GM20000 (cell line): Measurements from ENCODE around the gene SLCO6A1.

Source experiments
- DNase-seq: peaks from one replicate; pipeline ENCODE4 v3.0.0; 2012; ENCODE audit warnings: low spot score
- CTCF ChIP-seq: IDR thresholded peaks from 2 replicates; pipeline ENCODE4 v1.5.1; 2012; ENCODE audit warnings: mild to moderate bottlenecking, control low read depth; ENCODE audit errors: extremely low read depth, missing control alignments

The SLCO6A1 gene

GRCh38 chr5:102450313-102450990 is 48.3 kb downstream of the SLCO6A1 start:
- no peak for DNase-seq
- no peak for TF ChIP-seq CTCF

GRCh38 chr5:102433473-102433872 is 65.3 kb downstream of the SLCO6A1 start:
- no peak for TF ChIP-seq CTCF
- no peak for DNase-seq

GRCh38 chr5:102421647-102422046 is 77.2 kb downstream of the SLCO6A1 start:
- TF ChIP-seq CTCF: no peak
- no peak for DNase-seq

GRCh38 chr5:102418531-102418930 is 80.3 kb downstream of the SLCO6A1 start:
- TF ChIP-seq CTCF: no peak
- DNase-seq: no peak

- DNase-seq: no peak
Measured at GRCh38 chr5:102414448-102414847, 84.4 kb downstream of the SLCO6A1 start.

GRCh38 chr5:102388235-102388634 is 110.6 kb downstream of the SLCO6A1 start:
- no peak for TF ChIP-seq CTCF
- no peak for DNase-seq

More at GRCh38 chr5:102414448-102414847, 84.4 kb downstream of the SLCO6A1 start:
- TF ChIP-seq CTCF: no peak

DNA sequence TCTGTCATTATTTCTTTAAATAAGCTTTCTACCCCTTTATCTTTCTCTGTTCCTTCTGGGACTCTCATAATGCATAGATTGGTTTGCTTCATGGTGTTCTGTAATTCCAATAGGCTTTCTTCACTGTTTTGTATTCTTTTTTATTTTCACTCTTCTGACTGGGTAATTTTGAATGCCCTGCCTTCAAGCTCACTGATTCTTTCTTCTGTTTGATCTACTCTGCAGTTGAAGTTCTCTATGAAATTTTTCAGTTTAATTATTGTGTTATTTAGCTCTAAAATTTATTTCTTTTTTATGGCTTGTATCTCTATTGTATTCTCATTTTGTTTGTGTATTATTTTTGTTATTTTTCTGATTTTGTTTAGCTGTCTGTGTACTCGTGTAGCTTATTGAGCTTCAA is 113.4 kb downstream of the SLCO6A1 start:
- no peak for TF ChIP-seq CTCF
- no peak for DNase-seq
